AG04450 (cell line): ENCODE results near the gene TSSK1B. TPM values are rescaled to one million over a fixed set of nuclear protein-coding genes. Genes with fewer than 3 reads are reported as not detected.
"Not testable (repeated sequence)": the region's sequence is repeated elsewhere in the genome, so short reads cannot be mapped to it uniquely, and the experiment has no call there.

Experiments used
- CTCF ChIA-PET: fragments of 300-600, 350-600 bp; formaldehyde crosslinking; extraction: SDS; loops from one replicate; lab custom pipeline; 2022; ENCODE audit warnings: antibody characterized with exemption, inconsistent platforms; lab: Charles Lee
- POLR2A ChIA-PET: fragments of 350-600 bp; formaldehyde crosslinking; extraction: SDS; loops from one replicate; lab custom pipeline; 2021; ENCODE audit warnings: antibody characterized with exemption, inconsistent platforms; lab: Yijun Ruan, JAX
- DNase-seq: peaks from one replicate; pipeline ENCODE4 v3.0.0-alpha.2; 2011; ENCODE audit warnings: low read depth, low spot score
- H3K27ac ChIP-seq: one replicate; pipeline ENCODE4 v1.5.1; 2012; ENCODE audit warnings: low read depth, low read length, control low read depth
- H3K27me3 ChIP-seq: one replicate; pipeline ENCODE4 v1.6.0; 2012; ENCODE audit warnings: low read length; ENCODE audit not compliant: control insufficient read depth, insufficient read depth
- H3K4me3 ChIP-seq: 2 replicates; pipeline ENCODE4 v1.5.1; 2011; ENCODE audit warnings: mild to moderate bottlenecking, low read depth, low read length, control low read depth
- H3K9me3 ChIP-seq: 2 replicates; pipeline ENCODE4 v1.5.1; 2012; ENCODE audit warnings: low read length; ENCODE audit not compliant: control insufficient read depth, insufficient read depth
- polyA plus RNA-seq: library from polyadenylated mRNA; depleted of rRNA; stranded (reverse); fragments of >200 nt; gene quantifications from 2 replicates; pipeline ENCODE4 v1.2.3, GENCODE V29; 2011
- TF ChIP-seq, protein P1 (sequence below): IDR thresholded peaks from 2 replicates; pipeline ENCODE4 v1.5.1; 2011; ENCODE audit warnings: low read depth, low read length, control low read depth, inconsistent platforms

Gene TSSK1B
- polyA plus RNA-seq, 1 experiment, result not detected

DNA sequence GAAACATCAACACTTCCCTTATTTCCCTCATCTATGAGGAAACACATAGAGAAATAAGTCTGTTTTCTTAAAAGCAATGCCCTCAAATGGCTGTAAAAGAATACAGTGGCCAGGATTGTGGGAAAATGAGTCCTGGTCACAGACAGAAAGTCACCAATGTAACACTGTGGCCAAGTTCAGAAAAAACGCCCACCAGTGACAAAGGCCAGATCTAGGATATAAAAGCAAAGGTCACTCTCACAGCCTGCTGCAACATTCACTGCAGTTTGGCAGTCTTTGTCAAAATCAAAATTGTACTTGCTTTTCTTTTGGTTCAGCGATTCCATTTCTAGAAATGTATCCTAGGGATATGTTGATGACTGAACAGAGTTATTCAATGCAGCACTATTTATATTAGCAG, 30.5 kb downstream of the TSSK1B start:
- no peak overlapping the region for H3K4me3 ChIP-seq
- peaks cover 6% of the 10 kb centered on the region for H3K27me3 ChIP-seq
- TF ChIP-seq, protein P1, sequence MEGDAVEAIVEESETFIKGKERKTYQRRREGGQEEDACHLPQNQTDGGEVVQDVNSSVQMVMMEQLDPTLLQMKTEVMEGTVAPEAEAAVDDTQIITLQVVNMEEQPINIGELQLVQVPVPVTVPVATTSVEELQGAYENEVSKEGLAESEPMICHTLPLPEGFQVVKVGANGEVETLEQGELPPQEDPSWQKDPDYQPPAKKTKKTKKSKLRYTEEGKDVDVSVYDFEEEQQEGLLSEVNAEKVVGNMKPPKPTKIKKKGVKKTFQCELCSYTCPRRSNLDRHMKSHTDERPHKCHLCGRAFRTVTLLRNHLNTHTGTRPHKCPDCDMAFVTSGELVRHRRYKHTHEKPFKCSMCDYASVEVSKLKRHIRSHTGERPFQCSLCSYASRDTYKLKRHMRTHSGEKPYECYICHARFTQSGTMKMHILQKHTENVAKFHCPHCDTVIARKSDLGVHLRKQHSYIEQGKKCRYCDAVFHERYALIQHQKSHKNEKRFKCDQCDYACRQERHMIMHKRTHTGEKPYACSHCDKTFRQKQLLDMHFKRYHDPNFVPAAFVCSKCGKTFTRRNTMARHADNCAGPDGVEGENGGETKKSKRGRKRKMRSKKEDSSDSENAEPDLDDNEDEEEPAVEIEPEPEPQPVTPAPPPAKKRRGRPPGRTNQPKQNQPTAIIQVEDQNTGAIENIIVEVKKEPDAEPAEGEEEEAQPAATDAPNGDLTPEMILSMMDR, result no peak
- no peak overlapping the region for H3K27ac ChIP-seq
- ChIA-PET CTCF (interaction anchor here (0.7 kb wide), 1 partner anchor 208 kb away, joined by 3 read pairs; no protein-coding TSS in a partner anchor), POLR2A (no interaction called here)
- DNase-seq, result no peak
- no peaks in the 10 kb centered on the region for H3K9me3 ChIP-seq

DNA sequence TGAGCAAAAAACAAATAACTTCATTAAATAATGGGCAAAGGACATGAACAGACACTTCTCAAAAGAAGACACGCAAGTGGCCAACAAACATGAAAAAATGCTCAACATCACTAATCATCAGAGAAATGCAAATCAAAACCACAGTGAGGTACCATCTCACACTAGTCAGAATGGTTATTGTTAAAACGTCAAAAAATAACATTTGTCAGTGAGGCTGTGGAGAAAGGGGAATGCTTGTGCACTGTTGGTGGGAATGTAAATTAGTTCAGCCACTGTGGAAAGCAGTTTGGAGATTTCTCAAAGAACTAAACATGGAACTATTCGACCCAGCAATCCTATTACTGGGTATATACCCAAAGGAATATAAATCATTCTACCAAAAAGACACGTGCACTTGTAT, 36.8 kb downstream of the TSSK1B start:
- DNase-seq, H3K9me3 ChIP-seq, H3K4me3 ChIP-seq, POLR2A ChIA-PET, H3K27ac ChIP-seq, H3K27me3 ChIP-seq: not testable (repeated sequence)
- CTCF ChIA-PET, result interaction anchor here (0.6 to 2.8 kb wide), 2 partner anchors 19 to 23 kb away, joined by 3 to 9 read pairs; no protein-coding TSS in a partner anchor

DNA sequence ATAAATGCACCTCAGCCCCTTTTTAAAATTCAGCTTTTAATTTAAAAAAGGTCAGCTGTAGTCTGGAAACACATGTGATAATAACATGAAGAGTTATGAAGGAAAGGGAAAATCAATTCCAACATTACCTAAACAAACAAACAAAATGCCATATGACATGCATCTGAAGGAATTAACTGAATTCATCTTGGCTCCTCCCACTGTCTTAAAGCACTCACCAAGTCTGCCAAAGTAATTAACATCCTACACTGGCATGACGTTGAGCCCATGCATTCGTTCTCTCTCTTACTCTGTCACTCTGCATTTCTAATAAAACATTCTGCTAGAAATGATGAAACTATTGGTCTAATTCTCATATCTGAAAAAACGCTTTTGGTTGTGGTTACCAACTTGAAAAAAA, 37.7 kb downstream of the TSSK1B start:
- Histone ChIP-seq H3K4me3 (no peak overlapping the region), H3K27ac (no peak overlapping the region), H3K27me3 (no peaks in the 10 kb centered on the region), H3K9me3 (no peaks in the 10 kb centered on the region)
- CTCF ChIA-PET, result interaction anchor here (1.2 to 2.8 kb wide), 2 partner anchors 18 to 215 kb away, joined by 3 to 9 read pairs; no protein-coding TSS in a partner anchor
- no peak for DNase-seq
- TF ChIP-seq, protein P1, result no peak
- POLR2A ChIA-PET, result no interaction called here

DNA sequence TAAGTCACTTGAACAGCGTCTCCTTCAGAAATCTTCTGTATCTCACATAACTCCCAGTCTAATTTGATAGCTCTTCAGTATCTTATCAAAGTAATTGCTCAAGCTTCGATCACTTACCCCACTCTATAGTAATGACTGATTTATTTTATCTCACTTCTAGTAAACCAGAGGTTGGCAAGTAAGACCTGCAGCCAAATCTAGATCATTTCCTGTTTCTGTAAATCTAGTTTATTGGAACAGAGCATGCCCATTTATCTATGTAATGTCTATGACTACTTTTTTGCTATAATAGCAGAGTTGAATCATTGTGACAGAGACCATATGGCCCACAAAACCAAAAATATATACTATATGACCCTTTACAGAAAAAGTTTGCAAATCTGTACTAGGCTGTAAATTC, 40.1 kb downstream of the TSSK1B start:
- Histone ChIP-seq H3K4me3 (no peak overlapping the region), H3K27ac (no peak overlapping the region), H3K9me3 (no peaks in the 10 kb centered on the region), H3K27me3 (no peaks in the 10 kb centered on the region)
- CTCF ChIA-PET, result interaction anchor here (1.0 kb wide), 2 partner anchors 12 to 15 kb away, joined by 3 to 4 read pairs; no protein-coding TSS in a partner anchor
- POLR2A ChIA-PET, result no interaction called here
- TF ChIP-seq, protein P1, result no peak
- DNase-seq, result no peak

DNA sequence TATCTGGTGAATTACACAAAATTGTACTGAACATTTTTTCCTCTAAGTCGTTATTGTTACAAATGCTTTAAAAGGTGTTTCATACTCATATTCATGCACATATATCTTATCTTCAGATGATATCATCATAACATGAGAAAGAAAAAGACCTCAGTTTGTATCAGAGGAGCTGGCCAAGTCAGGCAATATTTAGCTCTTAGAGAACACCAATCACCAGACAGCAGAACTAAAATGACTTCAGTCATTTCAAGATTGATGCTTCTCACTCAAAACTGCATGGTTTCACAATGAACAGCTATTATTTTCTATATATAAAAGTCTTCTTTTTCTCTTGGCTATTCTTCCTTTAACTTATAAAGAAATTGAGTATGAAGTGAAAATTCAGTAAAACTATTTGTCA, 44.6 kb downstream of the TSSK1B start:
- TF ChIP-seq, protein P1, result no peak
- Histone ChIP-seq H3K27ac (no peak overlapping the region), H3K27me3 (no peaks in the 10 kb centered on the region), H3K4me3 (no peak overlapping the region), H3K9me3 (no peaks in the 10 kb centered on the region)
- POLR2A ChIA-PET, result no interaction called here
- CTCF ChIA-PET, result interaction anchor here (2.0 kb wide), 1 partner anchor 11 kb away, joined by 6 read pairs; no protein-coding TSS in a partner anchor
- no peak for DNase-seq
